ENCODE measurements around the gene COL23A1. TPM values are rescaled to one million over a fixed set of nuclear protein-coding genes. Genes with fewer than 3 reads are reported as not detected.

COL23A1 gene
- under 1 TPM; 0.18 to 0.19 TPM for total RNA-seq

GRCh38 chr5:178590141-178590923, at the start of gene COL23A1:
TSS of gene COL23A1 (minus strand) at chr5:178590393.

DNA sequence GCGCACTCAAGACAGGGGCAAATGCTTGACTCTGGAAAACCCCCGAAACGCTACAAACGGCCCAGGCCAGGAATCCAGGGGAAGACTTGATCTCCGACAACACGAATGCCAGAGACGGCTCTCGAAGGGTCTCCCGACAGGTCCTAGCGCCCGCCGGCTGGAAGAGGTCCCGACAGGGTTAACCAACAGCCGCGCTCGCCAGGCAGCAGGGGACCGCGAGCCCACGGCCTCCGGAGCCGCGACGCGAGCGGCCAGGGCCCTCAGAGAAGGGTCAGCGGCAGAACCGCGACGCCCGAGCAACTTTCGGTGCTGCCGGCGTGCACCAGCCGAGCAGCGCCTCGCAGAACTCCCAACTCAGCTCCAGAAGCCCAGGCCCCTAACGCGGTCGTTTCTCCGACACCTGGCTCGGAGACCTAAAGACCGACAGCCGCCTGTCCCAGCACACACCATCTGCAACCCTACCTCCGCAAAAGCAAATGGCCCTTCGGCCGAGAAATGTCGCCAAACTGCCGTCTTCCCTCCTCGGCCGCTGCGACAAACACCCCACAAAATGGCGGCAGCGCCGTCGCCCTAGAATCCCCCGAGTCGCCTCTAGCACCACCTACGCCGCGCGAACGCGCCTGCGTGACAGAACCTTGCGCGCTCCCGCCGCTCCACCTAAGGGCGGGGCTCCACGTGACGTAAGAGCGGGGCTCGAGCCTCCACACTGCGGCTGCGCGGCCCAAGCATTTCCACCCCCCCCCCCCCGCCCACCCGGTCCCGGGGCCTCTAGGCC, 36.5 kb upstream of the COL23A1 start, which contains the start of gene CLK4:
CLK4 (minus strand) TSS at position 567 of the 775 bp plus-strand sequence. CDS start 3,634 bp downstream, outside the sequence.

GRCh38 chr5:178232124-178232919, 357.9 kb downstream of the COL23A1 start, which contains the start of gene PHYKPL:
TSS of gene PHYKPL (minus strand) at chr5:178232802. CDS start at chr5:178232550, 252 bp downstream.

DNA sequence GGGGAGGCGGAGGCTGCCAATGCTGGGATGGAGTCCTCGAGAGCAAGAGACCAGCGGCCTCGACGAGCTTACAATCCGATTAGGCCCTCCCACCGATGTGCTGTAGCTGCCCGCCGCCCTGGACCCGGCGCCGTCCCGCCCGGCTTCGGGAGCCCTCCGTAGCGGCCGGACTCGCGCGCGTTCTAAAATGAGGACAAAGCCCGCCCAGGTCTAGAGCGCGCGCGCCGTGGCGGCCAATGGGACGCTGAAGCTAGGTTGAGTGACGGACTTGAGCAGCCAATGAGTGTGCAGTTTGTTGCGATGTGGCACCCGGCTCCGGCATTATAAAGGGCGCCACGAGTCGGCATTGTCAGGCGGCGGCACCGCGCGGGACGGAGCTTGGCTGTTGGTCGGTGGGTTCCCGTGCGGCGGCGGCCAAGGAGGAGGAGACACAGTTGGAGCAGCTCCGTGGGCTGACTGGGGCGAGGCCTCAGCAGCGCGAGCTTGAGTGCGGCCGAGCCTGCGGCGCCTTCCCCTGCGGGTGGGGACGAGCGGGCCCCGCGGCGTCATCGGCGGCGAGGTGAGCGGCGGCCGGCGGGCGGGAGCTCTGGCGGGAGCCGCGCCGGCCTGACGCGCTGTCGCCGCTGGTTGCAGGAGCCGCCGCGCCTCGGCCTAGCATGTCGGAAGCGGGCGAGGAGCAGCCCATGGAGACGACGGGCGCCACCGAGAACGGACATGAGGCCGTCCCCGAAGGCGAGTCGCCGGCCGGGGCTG, 385.8 kb downstream of the COL23A1 start, which contains the start of gene HNRNPAB:
HNRNPAB (plus strand) TSS at position 352 of the 753 bp plus-strand sequence; CDS start at position 657, 305 bp downstream.

Other genes with a start within 250 kb of the COL23A1 start
- 10 to 100 TPM; 38.1 to 41.8 TPM for gene CLK4, start 36.7 kb upstream of the COL23A1 start, total RNA-seq
- gene ZNF354A, start 140.3 kb upstream of the COL23A1 start, total RNA-seq: 10 to 100 TPM; 11.1 to 12.8 TPM

All from activated naive CD4-positive, alpha-beta T cell treated with anti-CD3 and anti-CD28 coated beads, Interleukin-2, amount 10 ng/mL, durations not matched to agents 5 hours and 36 hours (primary cell).